H9 (cell line): ENCODE measurements around the gene AFDN. TPM values are rescaled to one million over a fixed set of nuclear protein-coding genes. Genes with fewer than 3 reads are reported as not detected.
A peak's percentile ranks its signal among the peaks of the same experiment; 100 is the strongest.

Experiments used
- DNase-seq: peaks from one replicate; pipeline ENCODE4 v3.0.0-alpha.2; 2017
- H2AFZ ChIP-seq: one replicate; pipeline ENCODE4 v1.6.1; 2013; ENCODE audit warnings: mild to moderate bottlenecking, low read length, control low read depth, moderate library complexity
- H2AK5ac ChIP-seq: 2 replicates; pipeline ENCODE4 v1.6.1; 2013; ENCODE audit warnings: low read length, control low read depth, mixed read lengths; ENCODE audit not compliant: insufficient read length
- H2BK120ac ChIP-seq: one replicate; pipeline ENCODE4 v1.6.1; 2013; ENCODE audit warnings: low read depth, mild to moderate bottlenecking, low read length, control low read depth, inconsistent platforms; ENCODE audit not compliant: poor library complexity, severe bottlenecking
- H2BK12ac ChIP-seq: 2 replicates; pipeline ENCODE4 v1.6.1; 2013; ENCODE audit warnings: low read length, control low read depth, mixed read lengths, low read depth; ENCODE audit not compliant: insufficient read length
- H2BK15ac ChIP-seq: 2 replicates; pipeline ENCODE4 v1.6.1; 2013; ENCODE audit warnings: low read depth, low read length, control low read depth
- H2BK20ac ChIP-seq: one replicate; pipeline ENCODE4 v1.6.1; 2013; ENCODE audit warnings: low read depth, mild to moderate bottlenecking, low read length, control low read depth, inconsistent platforms; ENCODE audit not compliant: poor library complexity, severe bottlenecking
- H2BK5ac ChIP-seq: 2 replicates; pipeline ENCODE4 v1.6.1; 2013; ENCODE audit warnings: low read length, control low read depth, mixed read lengths; ENCODE audit not compliant: insufficient read length
- H3K14ac ChIP-seq: 2 replicates; pipeline ENCODE4 v1.6.1; 2013; ENCODE audit warnings: low read length, control low read depth; ENCODE audit not compliant: insufficient read depth
- H3K18ac ChIP-seq: 2 replicates; pipeline ENCODE4 v1.6.1; 2013; ENCODE audit warnings: low read depth, mild to moderate bottlenecking, mixed read lengths, low read length, control low read depth; ENCODE audit not compliant: insufficient read length
- H3K23ac ChIP-seq: 2 replicates; pipeline ENCODE4 v1.6.1; 2013; ENCODE audit warnings: low read length, control low read depth, mixed read lengths, low read depth; ENCODE audit not compliant: insufficient read length
- H3K23me2 ChIP-seq: 2 replicates; pipeline ENCODE4 v1.6.1; 2013; ENCODE audit warnings: low read depth, mild to moderate bottlenecking, mixed read lengths, low read length, control low read depth; ENCODE audit not compliant: insufficient read length, poor library complexity, severe bottlenecking
- H3K27ac ChIP-seq: 2 replicates; pipeline ENCODE4 v1.5.1; 2013; ENCODE audit warnings: low read length, control low read depth, mixed read lengths, low read depth; ENCODE audit not compliant: insufficient read length
- H3K27me3 ChIP-seq: 2 replicates; pipeline ENCODE4 v1.6.1; 2013; ENCODE audit warnings: low read length, control low read depth, inconsistent platforms; ENCODE audit not compliant: insufficient read depth
- H3K4ac ChIP-seq: 2 replicates; pipeline ENCODE4 v1.6.1; 2013; ENCODE audit warnings: low read depth, mild to moderate bottlenecking, control low read depth, inconsistent platforms, low read length, moderate library complexity
- H3K4me1 ChIP-seq: 2 replicates; pipeline ENCODE4 v1.6.1; 2013; ENCODE audit warnings: low read length, control low read depth, inconsistent platforms; ENCODE audit not compliant: insufficient read depth
- H3K4me2 ChIP-seq: 2 replicates; pipeline ENCODE4 v1.6.1; 2013; ENCODE audit warnings: low read length, control low read depth, mixed read lengths; ENCODE audit not compliant: insufficient read length, insufficient read depth
- H3K56ac ChIP-seq: 2 replicates; pipeline ENCODE4 v1.6.1; 2013; ENCODE audit warnings: low read depth, mild to moderate bottlenecking, mixed read lengths, low read length, control low read depth; ENCODE audit not compliant: insufficient read length
- H3K79me1 ChIP-seq: 2 replicates; pipeline ENCODE4 v1.6.1; 2013; ENCODE audit warnings: low read depth, mild to moderate bottlenecking, moderate library complexity, low read length, control low read depth, inconsistent platforms; ENCODE audit not compliant: insufficient read depth, poor library complexity, severe bottlenecking
- H3K79me2 ChIP-seq: 2 replicates; pipeline ENCODE4 v1.6.1; 2013; ENCODE audit warnings: low read length, control low read depth, inconsistent platforms; ENCODE audit not compliant: insufficient read depth
- H3K9ac ChIP-seq: 2 replicates; pipeline ENCODE4 v1.6.1; 2013; ENCODE audit warnings: low read length, control low read depth, mixed read lengths; ENCODE audit not compliant: insufficient read length; ENCODE audit errors: extremely low read depth
- H3K9me3 ChIP-seq: one replicate; pipeline ENCODE4 v1.6.1; 2013; ENCODE audit warnings: low read depth, low read length, inconsistent platforms; ENCODE audit not compliant: control insufficient read depth
- H3T11ph ChIP-seq: one replicate; pipeline ENCODE4 v1.6.1; 2013; ENCODE audit warnings: mild to moderate bottlenecking, low read length, control low read depth, inconsistent platforms
- H4K20me1 ChIP-seq: one replicate; pipeline ENCODE4 v1.6.1; 2013; ENCODE audit not compliant: control insufficient read depth, insufficient read length, insufficient read depth
- H4K5ac ChIP-seq: 2 replicates; pipeline ENCODE4 v1.6.1; 2013; ENCODE audit warnings: low read depth, mild to moderate bottlenecking, mixed read lengths, low read length, control low read depth; ENCODE audit not compliant: insufficient read length
- H4K8ac ChIP-seq: replicated peaks from 2 replicates; pipeline ENCODE4 v1.6.1; 2013; ENCODE audit warnings: low read length, control low read depth, mixed read lengths, low read depth; ENCODE audit not compliant: insufficient read length
- H4K91ac ChIP-seq: 2 replicates; pipeline ENCODE4 v1.6.1; 2013; ENCODE audit warnings: low read depth, mild to moderate bottlenecking, moderate library complexity, mixed read lengths, low read length, control low read depth; ENCODE audit not compliant: insufficient read length
- H3K27ac Mint-ChIP-seq, 3 experiments: 2 replicates in 2 of 3; 3 replicates in 1 of 3; pipeline ENCODE4 v1.8.0; 2020 to 2021; ENCODE audit warnings: mixed read lengths in 3 of 3, mild to moderate bottlenecking in 1 of 3, moderate library complexity in 1 of 3
- H3K27me3 Mint-ChIP-seq: 2 replicates; pipeline ENCODE4 v1.8.0; 2021; ENCODE audit warnings: low read depth, mild to moderate bottlenecking, moderate library complexity, mixed read lengths
- H3K36me3 Mint-ChIP-seq, 3 experiments: 2 replicates in 2 of 3; 3 replicates in 1 of 3; pipeline ENCODE4 v1.8.0; 2020 to 2021; ENCODE audit warnings: low read depth in 3 of 3, mixed read lengths in 3 of 3; ENCODE audit not compliant: insufficient read depth in 1 of 3
- H3K4me1 Mint-ChIP-seq, 2 experiments: 2 replicates each; pipeline ENCODE4 v1.8.0; 2020; ENCODE audit warnings: mixed read lengths in 2 of 2
- H3K4me3 Mint-ChIP-seq, 2 experiments: 2 replicates in 1 of 2; 3 replicates in 1 of 2; pipeline ENCODE4 v1.8.0; 2020 to 2021; ENCODE audit warnings: mild to moderate bottlenecking in 2 of 2, mixed read lengths in 2 of 2, moderate library complexity in 1 of 2
- H3K9me3 Mint-ChIP-seq, 2 experiments: 2 replicates in 1 of 2; 3 replicates in 1 of 2; pipeline ENCODE4 v1.8.0; 2020; ENCODE audit warnings: mild to moderate bottlenecking in 2 of 2, mixed read lengths in 2 of 2, moderate library complexity in 1 of 2
- CTCF ChIP-seq: fragments of 200-600 bp; sonication (generic); conservative IDR thresholded peaks from 3 replicates; pipeline ENCODE4 v1.8.0; 2021; ENCODE audit warnings: antibody characterized with exemption, mild to moderate bottlenecking
- WGBS: extraction: QIAGEN DNeasy Blood & Tissue Kit; methylation state at CpG from one replicate; pipeline ENCODE4 v1.1.7; 2013; ENCODE audit warnings: missing lambda C conversion rate, low lambda C conversion rate, mixed read lengths; ENCODE audit not compliant: insufficient read length; ENCODE audit errors: extremely low coverage; 5-methylcytosine and 5-hydroxymethylcytosine counted together
- total RNA-seq: library from RNA; stranded (reverse); gene quantifications from 2 replicates; pipeline ENCODE4 v1.2.1, GENCODE V29; 2021

Gene AFDN
- total RNA-seq, 1 experiment from 2014 or later = 157 TPM

- H3K18ac ChIP-seq = no peak overlapping the region
- H4K20me1 ChIP-seq = no peaks in the 10 kb centered on the region
- no peak overlapping the region for H2BK5ac ChIP-seq
- H3K4ac ChIP-seq = no peak overlapping the region
- no peak overlapping the region for H2BK120ac ChIP-seq
- H3K79me1 ChIP-seq = no peaks in the 10 kb centered on the region
- no peaks in the 10 kb centered on the region for H3K79me2 ChIP-seq
- H4K5ac ChIP-seq = no peak overlapping the region
- WGBS = no CpG with 5 or more reads among the region's 2 CpGs
- Mint-ChIP-seq H3K27ac (peak overlapping the region; percentile 33 to 89 (median 87); a peak in 4 of 7 replicates), H3K4me3 (no peak overlapping the region), H3K4me1 (peaks cover 34 to 37% of the 10 kb centered on the region in 2 experiments), H3K27me3 (no peaks in the 10 kb centered on the region), H3K9me3 (no peaks in the 10 kb centered on the region), H3K36me3 (peaks cover 25 to 62% (median 50%) of the 10 kb centered on the region in 3 experiments; a peak in 6 of 7 replicates)
- H2AFZ ChIP-seq = no peak overlapping the region
- H2BK20ac ChIP-seq = no peak overlapping the region
- no peak overlapping the region for H2AK5ac ChIP-seq
- no peak overlapping the region for H3K27ac ChIP-seq
- no peak overlapping the region for H3K56ac ChIP-seq
- no peak overlapping the region for H3K23ac ChIP-seq
- H3K14ac ChIP-seq = no peak overlapping the region
- H3K4me1 ChIP-seq = peaks cover 3% of the 10 kb centered on the region; the same call in 1 of the 2 replicates
- DNase-seq = no peak
- H2BK15ac ChIP-seq = no peak overlapping the region
- no peak overlapping the region for H3K4me2 ChIP-seq
- no peak for TF ChIP-seq CTCF
- H2BK12ac ChIP-seq = no peak overlapping the region
- no peak overlapping the region for H4K8ac ChIP-seq
- no peak overlapping the region for H3K9ac ChIP-seq
- no peaks in the 10 kb centered on the region for H3K9me3 ChIP-seq
- no peak overlapping the region for H4K91ac ChIP-seq
- no peak overlapping the region for H3T11ph ChIP-seq
- no peaks in the 10 kb centered on the region for H3K27me3 ChIP-seq
- H3K23me2 ChIP-seq = no peaks in the 10 kb centered on the region
Measured at GRCh38 chr6:167881327-167881726, 54.6 kb downstream of the AFDN start.
